ENCODE measurements around the gene SLX1A.
"Not testable (repeated sequence)": the region's sequence is repeated elsewhere in the genome, so short reads cannot be mapped to it uniquely, and the experiment has no call there.

DNA sequence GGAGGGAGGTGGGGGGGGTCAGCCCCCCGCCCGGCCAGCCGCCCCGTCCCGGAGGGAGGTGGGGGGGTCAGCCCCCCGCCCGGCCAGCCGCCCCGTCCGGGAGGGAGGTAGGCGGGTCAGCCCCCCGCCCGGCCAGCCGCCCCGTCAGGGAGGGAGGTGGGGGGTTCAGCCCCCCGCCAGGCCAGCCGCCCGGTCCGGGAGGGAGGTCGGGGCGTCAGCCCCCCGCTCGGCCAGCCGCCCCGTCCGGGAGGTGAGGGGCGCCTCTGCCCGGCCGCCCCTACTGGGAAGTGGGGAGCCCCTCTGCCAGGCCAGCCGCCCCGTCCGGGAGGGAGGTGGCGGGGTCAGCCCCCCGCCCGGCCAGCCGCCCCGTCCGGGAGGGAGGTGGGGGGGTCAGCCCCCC, 24.3 kb upstream of the SLX1A start:
- TF ChIP-seq, protein P1, sequence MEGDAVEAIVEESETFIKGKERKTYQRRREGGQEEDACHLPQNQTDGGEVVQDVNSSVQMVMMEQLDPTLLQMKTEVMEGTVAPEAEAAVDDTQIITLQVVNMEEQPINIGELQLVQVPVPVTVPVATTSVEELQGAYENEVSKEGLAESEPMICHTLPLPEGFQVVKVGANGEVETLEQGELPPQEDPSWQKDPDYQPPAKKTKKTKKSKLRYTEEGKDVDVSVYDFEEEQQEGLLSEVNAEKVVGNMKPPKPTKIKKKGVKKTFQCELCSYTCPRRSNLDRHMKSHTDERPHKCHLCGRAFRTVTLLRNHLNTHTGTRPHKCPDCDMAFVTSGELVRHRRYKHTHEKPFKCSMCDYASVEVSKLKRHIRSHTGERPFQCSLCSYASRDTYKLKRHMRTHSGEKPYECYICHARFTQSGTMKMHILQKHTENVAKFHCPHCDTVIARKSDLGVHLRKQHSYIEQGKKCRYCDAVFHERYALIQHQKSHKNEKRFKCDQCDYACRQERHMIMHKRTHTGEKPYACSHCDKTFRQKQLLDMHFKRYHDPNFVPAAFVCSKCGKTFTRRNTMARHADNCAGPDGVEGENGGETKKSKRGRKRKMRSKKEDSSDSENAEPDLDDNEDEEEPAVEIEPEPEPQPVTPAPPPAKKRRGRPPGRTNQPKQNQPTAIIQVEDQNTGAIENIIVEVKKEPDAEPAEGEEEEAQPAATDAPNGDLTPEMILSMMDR (IDR thresholded peaks at IDR 0.05; ENCODE audit: low read length), result not testable (repeated sequence)
- TF ChIP-seq EZH2 (IDR thresholded peaks at IDR 0.05; ENCODE audit: borderline replicate concordance, low read length), result not testable (repeated sequence)
